HL-60 (cell line): ENCODE measurements around the gene HAPLN2.
A peak's percentile ranks its signal among the peaks of the same experiment; 100 is the strongest.

ENCODE experiments used
- GABPA ChIP-seq: IDR thresholded peaks from 2 replicates; pipeline ENCODE4 v1.6.1; 2012; ENCODE audit warnings: low read depth
- POLR2AphosphoS5 ChIP-seq: IDR thresholded peaks from 2 replicates; pipeline ENCODE4 v1.6.1; 2012; ENCODE audit warnings: low read depth
- SPI1 ChIP-seq: IDR thresholded peaks from 2 replicates; pipeline ENCODE4 v1.6.1; 2012; ENCODE audit warnings: low read depth, mild to moderate bottlenecking, borderline replicate concordance
- TF ChIP-seq, protein P1 (sequence below): IDR thresholded peaks from one replicate; pipeline ENCODE4 v1.5.1; 2011; ENCODE audit warnings: low read length, control low read depth, inconsistent platforms; ENCODE audit not compliant: insufficient read depth
- TF ChIP-seq, protein P2 (sequence below): IDR thresholded peaks from 2 replicates; pipeline ENCODE4 v1.6.1; 2012; ENCODE audit warnings: low read depth; ENCODE audit not compliant: insufficient replicate concordance

DNA sequence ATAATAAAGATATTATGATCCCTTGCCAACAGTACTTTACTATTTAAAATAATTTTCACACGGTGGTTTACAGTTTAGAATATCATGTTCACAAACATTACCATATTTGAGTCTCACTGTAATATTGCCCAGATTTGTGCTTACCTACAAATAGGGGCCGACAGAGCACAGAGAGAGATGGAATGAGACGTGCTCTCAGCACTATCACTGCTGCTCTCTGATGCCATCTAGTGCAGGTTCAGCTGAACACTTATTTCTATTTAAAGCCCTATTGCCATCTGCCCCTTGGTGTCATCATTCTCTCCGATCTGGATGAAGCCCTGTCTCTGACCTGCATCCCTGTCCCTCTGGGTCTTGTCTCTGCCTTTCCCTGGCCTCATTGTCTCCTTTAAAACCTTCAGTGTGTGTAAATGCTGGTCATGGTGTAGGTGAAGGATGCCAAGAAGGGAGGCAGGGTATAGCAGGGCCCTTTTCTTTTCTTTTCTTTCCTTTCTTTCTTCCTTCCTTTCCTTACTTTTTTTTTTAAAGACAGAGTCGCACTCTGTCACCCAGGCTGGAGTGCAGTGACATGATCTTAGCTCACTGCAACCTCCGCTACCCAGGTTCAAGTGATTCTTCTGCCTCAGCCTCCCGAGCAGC, 11.1 kb upstream of the HAPLN2 start:
- TF ChIP-seq, protein P1, sequence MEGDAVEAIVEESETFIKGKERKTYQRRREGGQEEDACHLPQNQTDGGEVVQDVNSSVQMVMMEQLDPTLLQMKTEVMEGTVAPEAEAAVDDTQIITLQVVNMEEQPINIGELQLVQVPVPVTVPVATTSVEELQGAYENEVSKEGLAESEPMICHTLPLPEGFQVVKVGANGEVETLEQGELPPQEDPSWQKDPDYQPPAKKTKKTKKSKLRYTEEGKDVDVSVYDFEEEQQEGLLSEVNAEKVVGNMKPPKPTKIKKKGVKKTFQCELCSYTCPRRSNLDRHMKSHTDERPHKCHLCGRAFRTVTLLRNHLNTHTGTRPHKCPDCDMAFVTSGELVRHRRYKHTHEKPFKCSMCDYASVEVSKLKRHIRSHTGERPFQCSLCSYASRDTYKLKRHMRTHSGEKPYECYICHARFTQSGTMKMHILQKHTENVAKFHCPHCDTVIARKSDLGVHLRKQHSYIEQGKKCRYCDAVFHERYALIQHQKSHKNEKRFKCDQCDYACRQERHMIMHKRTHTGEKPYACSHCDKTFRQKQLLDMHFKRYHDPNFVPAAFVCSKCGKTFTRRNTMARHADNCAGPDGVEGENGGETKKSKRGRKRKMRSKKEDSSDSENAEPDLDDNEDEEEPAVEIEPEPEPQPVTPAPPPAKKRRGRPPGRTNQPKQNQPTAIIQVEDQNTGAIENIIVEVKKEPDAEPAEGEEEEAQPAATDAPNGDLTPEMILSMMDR, result peak; percentile 78
- no peak for TF ChIP-seq POLR2AphosphoS5
- no peak for TF ChIP-seq GABPA
- no peak for TF ChIP-seq SPI1
- TF ChIP-seq, protein P2, sequence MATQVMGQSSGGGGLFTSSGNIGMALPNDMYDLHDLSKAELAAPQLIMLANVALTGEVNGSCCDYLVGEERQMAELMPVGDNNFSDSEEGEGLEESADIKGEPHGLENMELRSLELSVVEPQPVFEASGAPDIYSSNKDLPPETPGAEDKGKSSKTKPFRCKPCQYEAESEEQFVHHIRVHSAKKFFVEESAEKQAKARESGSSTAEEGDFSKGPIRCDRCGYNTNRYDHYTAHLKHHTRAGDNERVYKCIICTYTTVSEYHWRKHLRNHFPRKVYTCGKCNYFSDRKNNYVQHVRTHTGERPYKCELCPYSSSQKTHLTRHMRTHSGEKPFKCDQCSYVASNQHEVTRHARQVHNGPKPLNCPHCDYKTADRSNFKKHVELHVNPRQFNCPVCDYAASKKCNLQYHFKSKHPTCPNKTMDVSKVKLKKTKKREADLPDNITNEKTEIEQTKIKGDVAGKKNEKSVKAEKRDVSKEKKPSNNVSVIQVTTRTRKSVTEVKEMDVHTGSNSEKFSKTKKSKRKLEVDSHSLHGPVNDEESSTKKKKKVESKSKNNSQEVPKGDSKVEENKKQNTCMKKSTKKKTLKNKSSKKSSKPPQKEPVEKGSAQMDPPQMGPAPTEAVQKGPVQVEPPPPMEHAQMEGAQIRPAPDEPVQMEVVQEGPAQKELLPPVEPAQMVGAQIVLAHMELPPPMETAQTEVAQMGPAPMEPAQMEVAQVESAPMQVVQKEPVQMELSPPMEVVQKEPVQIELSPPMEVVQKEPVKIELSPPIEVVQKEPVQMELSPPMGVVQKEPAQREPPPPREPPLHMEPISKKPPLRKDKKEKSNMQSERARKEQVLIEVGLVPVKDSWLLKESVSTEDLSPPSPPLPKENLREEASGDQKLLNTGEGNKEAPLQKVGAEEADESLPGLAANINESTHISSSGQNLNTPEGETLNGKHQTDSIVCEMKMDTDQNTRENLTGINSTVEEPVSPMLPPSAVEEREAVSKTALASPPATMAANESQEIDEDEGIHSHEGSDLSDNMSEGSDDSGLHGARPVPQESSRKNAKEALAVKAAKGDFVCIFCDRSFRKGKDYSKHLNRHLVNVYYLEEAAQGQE, result no peak
